Body of pancreas (tissue), 4 donors: ENCODE results near the gene TMEM225B.
A peak's percentile ranks its signal among the peaks of the same experiment; 100 is the strongest.

ENCODE experiments used
- POLR2A ChIP-seq, 3 donors: fragments of 450-650 bp; IDR thresholded peaks; one replicate each; pipeline ENCODE4 v1.6.1; 2016; ENCODE audit warnings: antibody characterized with exemption in 3 of 3, mild to moderate bottlenecking in 2 of 3
- TF ChIP-seq, protein P1 (sequence below), 7 experiments: fragments of 450-650 bp in 4 of 7; fragments of 200-600 bp in 3 of 7; sonication (generic) in 3 of 7; IDR thresholded peaks; one replicate each; pipeline ENCODE4 v1.5.1; 2016 to 2019; ENCODE audit warnings: antibody characterized with exemption in 7 of 7

DNA sequence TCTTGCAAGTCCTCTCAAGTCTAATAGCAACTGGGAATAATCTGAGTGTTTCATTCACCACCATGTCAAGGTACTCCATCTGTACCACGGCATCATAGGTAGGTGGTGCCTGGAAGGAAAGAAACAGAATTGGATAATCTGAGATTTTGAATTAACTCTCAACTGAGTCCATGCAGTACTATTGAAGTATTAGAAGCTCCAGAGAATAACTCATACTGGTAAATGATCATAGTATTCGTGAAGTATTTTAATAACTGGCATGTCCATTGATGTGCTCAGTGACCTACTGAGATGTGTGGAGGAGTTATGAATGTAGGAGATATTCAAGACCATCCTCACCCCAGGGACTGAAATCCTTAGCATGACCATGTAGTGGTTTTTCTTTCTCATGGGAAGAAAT, 54.6 kb downstream of the TMEM225B start:
- TF ChIP-seq, protein P1, sequence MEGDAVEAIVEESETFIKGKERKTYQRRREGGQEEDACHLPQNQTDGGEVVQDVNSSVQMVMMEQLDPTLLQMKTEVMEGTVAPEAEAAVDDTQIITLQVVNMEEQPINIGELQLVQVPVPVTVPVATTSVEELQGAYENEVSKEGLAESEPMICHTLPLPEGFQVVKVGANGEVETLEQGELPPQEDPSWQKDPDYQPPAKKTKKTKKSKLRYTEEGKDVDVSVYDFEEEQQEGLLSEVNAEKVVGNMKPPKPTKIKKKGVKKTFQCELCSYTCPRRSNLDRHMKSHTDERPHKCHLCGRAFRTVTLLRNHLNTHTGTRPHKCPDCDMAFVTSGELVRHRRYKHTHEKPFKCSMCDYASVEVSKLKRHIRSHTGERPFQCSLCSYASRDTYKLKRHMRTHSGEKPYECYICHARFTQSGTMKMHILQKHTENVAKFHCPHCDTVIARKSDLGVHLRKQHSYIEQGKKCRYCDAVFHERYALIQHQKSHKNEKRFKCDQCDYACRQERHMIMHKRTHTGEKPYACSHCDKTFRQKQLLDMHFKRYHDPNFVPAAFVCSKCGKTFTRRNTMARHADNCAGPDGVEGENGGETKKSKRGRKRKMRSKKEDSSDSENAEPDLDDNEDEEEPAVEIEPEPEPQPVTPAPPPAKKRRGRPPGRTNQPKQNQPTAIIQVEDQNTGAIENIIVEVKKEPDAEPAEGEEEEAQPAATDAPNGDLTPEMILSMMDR (IDR thresholded peaks at IDR 0.05), result no peak
- TF ChIP-seq POLR2A (IDR thresholded peaks at IDR 0.05), result peak in 1 of 3 donors; percentile 16
